GM08714 (cell line): Measurements from ENCODE around the gene LDLRAP1.

Source experiments
- H3K4me3 ChIP-seq: fragments of 200-500 bp; sonication (Bioruptor generic); 2 replicates; pipeline ENCODE4 v1.5.1; 2014; ENCODE audit warnings: mild to moderate bottlenecking, low read length, inconsistent platforms
- ZNF274 ChIP-seq: IDR thresholded peaks from 2 replicates; pipeline ENCODE4 v1.6.1; 2012; ENCODE audit warnings: mild to moderate bottlenecking, low read depth, low read length

The LDLRAP1 gene

GRCh38 chr1:25616095-25616986, 72.9 kb downstream of the LDLRAP1 start, which contains the start of gene MAN1C1:
Gene MAN1C1 (plus strand): TSS chr1:25616791. CDS start chr1:25617798, 1,007 bp downstream.
- no peak for TF ChIP-seq ZNF274
- H3K4me3 ChIP-seq: peak within 1 kb of the TSS; percentile 82; the same call in 1 of the 2 replicates

GRCh38 chr1:25616987-25617624, 73.7 kb downstream of the LDLRAP1 start:
- TF ChIP-seq ZNF274: no peak

GRCh38 chr1:25617625-25618432, 74.4 kb downstream of the LDLRAP1 start:
- TF ChIP-seq ZNF274: no peak
- H3K4me3 ChIP-seq: peak overlapping the region; percentile 82; the same call in 1 of the 2 replicates

More at GRCh38 chr1:25616987-25617624, 73.7 kb downstream of the LDLRAP1 start:
- H3K4me3 ChIP-seq: peak overlapping the region; percentile 82; the same call in 1 of the 2 replicates

DNA sequence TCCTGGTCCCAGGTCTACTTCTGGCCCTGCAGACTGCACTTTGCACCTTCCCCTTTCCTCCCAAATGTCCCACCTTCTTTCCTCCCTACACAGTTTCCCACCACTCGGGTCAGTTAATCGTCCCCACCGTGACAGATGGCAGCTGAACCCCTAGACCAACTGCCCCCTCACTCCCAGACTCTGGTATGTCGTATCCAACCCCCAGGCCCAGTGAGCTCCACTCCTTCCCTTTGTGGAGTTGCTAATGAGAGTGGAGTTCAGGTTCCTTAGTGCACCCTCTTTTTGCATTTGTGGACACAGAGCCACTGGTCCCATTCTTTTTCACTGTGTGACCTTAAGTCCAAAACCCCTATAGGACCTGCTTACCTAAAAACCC, 75.0 kb downstream of the LDLRAP1 start:
- TF ChIP-seq ZNF274: no peak
- no peak overlapping the region; the same call in 1 of the 2 replicates for H3K4me3 ChIP-seq
